DMS 273 (cell line): Measurements from ENCODE around the gene CGB1.

Experiments
- DNase-seq: peaks from one replicate; lab custom pipeline; 2025; ENCODE audit not compliant: unreplicated experiment; lab: John Stamatoyannopoulos, UW

CGB1 gene

DNA sequence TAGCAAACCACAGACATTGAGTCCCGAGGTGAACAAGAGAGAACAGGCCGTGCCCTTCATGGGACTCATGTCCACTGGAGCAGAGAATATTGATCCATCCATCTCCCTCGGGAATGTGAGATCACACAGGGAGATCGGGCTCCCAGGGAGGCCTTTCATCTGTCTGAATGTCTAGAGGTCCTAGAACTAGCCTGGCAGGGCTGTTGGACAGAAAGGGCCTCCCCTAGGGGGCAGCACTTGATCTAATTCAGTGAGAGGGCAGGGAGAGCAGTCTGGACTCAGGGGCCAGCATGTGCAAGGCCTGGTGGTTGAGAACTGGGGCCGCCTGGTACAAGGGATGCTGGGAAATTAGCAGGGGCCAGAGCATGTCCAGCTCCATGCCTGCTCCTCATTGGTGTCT, 38.7 kb downstream of the CGB1 start:
- peak; percentile 77 for DNase-seq

DNA sequence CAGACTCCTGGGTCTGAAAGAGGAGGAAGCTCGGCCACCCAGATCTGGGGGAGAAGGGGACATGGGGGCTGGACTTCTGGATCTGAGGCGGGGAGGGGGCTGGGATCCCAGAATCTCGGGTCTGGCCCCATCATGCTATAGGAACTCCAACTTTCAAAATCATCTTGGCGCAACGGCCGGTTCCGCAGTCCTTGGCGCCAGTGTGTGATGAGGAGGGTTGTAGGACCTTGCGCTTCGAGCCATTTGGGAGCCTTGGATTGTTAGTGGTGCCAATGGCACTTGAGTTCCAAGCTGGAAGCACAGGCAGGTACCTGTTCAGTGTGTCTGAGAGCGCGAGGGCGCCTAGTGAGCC, 42.7 kb downstream of the CGB1 start:
- DNase-seq, result peak; percentile 60

DNA sequence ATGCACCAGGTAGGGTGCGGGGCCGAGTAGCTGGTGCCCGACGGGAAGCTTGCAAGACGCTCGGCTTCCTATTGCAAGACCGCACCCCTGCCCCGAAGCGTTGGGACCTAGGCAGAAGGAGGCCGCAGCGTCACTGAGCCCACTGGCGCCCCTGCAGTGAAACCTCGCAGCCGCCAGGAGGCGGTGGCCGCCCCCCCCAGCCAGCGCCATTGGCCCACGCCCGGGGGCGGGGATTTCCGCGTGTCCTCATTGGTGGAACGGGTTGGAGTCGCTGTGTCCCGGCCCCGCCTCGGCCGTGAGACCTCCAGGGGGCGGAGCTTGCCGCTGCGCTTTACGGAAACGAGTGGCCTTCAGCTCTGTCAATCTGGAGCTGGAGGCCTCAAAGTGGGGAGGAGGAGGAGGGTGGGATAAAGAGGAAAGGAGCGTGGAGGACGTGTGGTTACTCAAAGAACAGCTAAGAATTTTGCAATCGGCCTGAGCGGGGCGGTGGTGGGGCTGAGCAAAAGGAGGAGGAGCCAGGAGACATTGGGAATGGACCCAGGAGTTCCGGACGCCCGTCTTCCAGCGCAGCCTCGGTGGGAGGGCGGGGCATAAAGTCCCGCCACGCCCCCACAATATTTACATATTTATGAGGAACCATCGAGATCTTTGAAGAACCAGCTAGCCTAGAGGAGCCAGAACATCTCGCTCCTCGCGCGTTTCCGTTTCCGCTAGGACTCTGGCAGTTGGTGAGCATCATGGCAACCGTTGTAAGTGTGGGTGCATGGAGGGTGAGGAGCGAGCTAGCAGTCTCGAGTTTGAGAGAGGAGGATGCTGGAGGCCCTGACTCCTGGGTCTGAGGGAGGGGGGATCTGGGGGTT, 43.3 kb downstream of the CGB1 start, which contains the start of the genes GYS1 and RUVBL2:
GYS1 (minus strand) TSS at position 135 of the 860 bp plus-strand sequence. CDS start 197 bp downstream, outside the sequence.
RUVBL2 (plus strand) TSS at position 713 of the 860 bp plus-strand sequence; CDS start at position 738, 25 bp downstream.
- DNase-seq, result peak; percentile 100

DNA sequence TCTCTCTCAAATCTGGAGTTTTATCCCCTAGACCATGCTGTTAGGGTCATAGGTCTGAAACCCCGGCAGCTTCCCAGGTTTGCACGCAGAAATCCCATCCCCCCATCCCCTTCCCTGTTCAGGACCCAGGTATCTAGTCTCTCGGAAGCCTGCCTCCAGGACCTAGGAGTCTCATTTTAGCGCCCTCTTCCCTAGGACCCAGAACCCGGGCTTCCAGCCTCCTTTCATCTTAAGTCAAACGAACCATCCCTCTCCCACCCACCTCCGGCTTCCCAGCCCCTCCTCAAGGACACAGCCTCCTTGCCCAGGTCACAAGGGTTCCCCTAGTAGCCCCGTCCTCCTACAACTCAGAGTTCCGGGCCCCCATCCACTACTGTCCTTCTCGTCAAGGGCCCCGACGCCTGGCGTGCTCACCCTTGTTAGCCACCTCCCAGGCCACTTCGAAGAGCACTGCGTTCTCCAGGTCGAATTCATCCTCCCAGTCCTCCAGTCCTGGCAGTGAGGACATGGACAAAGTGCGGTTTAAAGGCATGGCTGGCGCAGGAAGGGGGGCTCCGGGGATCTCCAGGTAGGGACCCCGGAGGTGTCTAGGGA, 44.0 kb downstream of the CGB1 start:
- peak; percentile 66 for DNase-seq

DNA sequence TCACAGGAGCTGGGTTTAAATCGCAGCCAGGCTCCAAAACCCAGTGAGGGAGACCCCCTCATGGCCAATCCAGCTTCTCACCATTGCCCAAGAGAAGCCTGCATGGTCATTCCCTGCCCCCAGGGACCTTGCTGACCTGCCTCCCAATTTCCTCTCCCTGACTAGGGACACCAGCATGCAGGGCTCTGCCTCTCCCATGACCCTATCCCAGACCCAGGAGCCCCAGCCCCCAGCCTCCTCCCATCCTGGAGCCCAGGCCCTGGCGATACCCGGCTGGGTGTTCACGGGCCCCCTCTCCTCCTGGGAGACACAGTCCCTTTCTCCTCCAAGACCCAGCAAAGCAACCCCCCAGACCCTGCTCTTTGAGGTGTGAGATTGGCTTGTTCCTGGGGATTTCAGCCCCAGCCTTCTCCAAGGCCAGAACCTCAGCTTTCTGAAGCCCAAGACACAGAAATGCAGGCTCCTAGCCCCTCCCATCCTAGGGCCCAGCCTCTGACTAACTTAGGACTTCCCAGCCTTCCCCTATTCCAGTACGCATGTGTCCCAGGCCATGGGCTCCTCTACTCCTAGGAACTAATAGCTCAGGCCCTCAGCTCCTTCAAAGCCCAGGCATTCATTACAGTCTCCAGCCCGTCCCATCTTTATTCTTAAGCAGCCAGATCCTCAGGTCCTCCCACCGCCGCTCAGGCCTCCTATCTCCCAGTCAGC, 44.7 kb downstream of the CGB1 start:
- DNase-seq, result peak; percentile 77

DNA sequence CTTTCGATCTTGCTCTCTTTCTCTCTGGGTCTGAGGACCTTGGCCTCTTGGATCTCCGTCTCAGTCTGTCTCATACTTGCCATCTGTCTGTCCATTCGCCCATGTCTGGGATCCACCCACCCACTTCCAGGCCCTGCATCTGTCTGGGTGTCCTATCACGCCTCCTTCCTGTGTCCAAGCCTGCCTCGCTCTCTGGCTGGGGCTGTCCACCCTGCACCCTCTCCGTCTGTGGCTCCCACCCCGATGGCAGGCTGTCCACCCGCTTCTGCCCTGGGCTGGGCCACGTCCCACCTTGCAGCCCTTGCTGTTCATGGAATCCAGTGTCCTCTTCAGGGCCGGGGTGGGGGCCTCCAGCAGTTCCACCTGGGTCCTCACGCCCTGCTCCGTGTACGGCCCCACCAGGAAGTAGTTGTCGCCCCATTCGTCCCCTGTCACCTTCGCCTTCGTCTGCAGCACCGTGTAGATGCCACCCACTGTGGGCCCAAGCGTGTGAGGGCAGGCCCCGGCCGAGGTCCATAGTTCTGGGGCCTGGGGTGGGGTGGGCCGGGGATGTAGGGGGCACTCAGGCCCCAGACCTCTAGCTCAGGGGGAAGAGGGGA, 45.6 kb downstream of the CGB1 start:
- no peak for DNase-seq

DNA sequence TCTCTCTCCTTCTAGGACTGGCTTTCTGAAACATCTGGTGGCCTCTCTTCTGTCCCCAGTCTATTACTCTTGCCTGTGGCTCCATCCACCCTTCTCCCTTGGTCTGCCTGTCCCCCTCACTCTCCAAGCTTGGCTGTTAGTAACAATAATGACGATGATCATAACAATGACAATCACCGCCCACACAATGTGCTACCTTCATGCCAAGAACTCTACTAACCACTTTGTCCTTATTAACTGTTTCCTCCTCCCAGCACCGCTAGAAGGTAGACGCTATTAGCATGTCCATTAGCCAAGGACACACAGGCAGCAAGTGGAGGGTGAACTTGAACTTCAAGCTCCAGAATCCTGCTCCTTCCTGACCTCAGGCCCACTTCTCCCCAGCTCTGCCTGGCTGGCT, 46.3 kb downstream of the CGB1 start:
- DNase-seq, result no peak

DNA sequence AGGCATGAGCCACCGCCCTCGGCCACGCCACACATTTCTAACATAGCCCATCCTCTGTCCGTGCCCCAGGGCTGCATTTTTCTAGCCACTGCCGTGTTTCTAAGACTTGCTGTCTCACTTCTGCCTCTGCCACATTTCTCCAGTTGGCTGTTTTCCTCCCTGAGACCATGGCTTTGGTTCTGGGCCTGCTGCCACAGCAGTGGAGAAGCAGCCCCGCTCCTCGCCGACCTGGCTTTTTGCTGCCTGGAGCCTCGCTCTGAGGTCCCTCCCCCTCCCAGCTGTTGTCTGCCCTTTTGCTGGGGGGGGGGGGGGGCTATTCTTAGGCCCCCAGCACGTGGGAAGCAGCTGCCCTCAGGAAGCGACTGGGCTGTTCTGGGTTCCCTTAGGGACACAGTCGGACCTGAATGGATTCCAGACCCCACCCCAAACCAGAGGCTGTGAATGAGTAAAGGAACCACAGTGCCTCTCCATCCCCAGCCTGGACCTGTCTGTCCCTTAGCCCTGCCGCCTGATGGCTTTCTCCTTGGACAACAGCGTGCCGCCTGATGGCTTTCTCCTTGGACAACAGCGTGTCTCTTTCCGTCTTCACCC, 46.9 kb downstream of the CGB1 start:
- peak; percentile 47 for DNase-seq

DNA sequence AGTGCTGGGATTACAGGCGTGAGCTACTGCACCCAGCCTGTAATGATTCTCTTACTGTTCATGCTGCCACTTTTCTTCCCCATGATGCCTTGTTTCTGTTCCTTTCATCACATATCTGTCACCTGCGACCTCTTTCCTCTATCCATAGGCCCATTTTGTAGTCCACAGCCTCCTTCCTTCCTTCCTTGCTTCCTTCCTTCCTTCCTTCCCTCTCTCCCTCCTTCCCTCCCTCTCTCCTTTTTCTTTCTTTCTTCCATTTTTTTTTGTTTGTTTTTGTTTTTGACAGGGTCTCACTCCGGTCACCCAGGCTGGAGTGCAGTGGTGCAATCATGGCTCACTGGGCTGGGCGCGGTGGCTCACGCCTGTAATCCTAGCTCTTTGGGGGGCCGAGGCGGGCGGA, 47.8 kb downstream of the CGB1 start:
- DNase-seq, result no peak

DNA sequence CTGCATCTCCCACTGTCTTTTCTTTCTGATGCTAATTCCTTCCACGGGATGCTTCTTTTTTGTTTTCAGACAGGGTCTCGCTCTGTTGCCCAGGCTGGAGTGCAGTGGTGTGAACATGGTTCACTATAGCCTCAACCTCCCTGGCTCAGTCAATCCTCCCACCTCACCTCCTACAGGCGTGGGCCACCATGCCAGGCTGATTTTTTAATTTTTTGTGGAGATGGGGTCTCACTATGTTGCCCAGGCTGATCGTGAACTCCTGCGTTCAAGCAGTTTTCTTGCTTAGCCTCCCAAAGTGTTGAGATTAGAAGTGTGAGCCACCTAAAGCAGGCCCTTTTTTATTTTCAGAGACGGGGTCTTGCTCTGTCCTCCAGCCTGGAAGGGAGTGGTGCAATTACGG, 48.4 kb downstream of the CGB1 start:
- DNase-seq, result no peak

DNA sequence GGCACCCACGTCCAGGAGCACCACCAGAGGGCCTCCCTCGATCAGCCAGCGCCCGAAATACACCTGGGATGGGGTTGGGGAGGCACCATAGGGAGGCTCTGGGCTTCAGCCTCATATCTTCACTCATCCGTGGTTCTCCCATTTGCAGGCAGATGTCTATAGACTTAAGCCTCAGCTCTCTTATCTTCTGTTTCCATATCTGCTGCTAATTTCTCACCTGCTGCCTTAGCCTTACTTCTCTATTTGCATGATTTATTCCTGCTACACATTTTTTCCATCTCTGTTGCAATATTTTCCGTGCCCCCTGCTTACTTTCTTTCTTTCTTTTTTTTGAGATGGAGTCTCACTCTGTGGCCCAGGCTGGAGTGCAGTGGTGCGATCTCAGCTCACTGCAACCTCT, 49.4 kb downstream of the CGB1 start:
- DNase-seq, result no peak

DNA sequence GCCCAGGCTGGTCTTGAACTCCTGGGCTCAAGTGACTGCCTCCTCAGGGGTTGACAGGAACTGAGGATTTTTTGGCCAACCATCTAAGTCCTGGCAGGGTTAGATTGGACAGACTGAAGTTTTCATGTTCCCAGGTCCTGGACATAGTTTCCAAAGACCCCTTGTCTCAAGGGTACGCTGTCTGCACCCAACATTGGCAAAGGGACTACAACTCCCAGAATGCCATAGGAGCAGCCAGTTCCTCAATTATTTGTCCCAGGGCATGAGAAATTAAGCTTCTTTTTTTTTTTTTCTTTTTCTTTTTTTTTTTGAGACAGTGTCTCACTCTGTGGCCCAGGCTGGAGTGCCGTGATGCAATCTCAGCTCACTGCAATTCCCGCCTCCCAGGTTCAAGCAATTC, 50.5 kb downstream of the CGB1 start:
- DNase-seq, result no peak

DNA sequence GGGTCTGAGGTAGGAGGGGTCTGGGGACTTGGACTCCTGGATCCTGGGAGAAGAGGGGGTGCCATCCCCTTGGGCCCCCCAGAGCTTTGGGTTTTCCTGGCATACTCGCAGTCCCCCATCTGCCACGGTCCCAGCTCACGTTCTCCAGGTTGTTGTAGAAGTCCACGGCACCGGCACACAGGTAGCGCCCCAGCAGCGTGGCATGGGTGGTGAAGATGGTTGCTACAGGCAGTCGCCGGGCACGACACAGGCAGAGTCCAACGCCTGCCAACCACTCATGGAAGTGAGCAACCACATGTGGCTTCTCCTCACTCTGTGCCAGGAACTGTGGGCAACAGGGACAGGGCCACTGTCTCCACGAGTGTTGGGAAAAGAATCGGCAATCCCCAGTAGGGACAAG, 51.0 kb downstream of the CGB1 start:
- no peak for DNase-seq
